GM12801 (cell line): ENCODE measurements around the gene HRNR.

ENCODE experiments used
- TF ChIP-seq, protein P1 (sequence below): IDR thresholded peaks from one replicate; pipeline ENCODE4 v1.5.1; 2011; ENCODE audit warnings: control low read depth; ENCODE audit not compliant: insufficient read length; ENCODE audit errors: extremely low read depth

Gene HRNR

DNA sequence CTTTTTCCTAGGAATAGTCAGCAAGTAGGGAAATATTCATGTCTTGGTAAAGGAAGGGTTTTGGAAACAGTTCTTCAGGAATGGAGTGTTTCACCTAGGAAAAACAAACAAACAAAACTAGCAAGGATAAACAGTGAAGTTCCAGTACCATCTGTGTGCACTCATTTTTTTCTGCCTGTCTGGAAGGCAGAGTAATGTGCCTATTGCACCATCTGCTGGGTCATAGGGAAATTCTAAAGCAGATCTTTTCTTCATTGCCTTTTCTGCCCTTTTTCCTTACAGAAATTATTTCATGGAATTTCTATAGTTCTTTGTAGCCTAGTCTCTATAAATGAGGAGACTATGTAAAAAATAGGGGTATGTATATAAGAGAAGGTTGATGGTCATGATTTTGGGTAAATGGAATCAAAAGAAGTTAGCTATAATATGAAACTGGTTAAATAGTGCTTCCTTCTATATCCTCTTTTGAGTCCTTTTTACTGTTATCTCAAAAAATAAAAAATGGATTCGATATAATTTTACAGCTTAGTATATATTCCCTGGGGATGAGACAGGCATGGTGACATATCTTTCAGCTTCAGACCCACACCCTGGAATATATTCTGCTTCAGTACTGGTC lies 3.4 kb upstream of the HRNR start:
- TF ChIP-seq, protein P1, sequence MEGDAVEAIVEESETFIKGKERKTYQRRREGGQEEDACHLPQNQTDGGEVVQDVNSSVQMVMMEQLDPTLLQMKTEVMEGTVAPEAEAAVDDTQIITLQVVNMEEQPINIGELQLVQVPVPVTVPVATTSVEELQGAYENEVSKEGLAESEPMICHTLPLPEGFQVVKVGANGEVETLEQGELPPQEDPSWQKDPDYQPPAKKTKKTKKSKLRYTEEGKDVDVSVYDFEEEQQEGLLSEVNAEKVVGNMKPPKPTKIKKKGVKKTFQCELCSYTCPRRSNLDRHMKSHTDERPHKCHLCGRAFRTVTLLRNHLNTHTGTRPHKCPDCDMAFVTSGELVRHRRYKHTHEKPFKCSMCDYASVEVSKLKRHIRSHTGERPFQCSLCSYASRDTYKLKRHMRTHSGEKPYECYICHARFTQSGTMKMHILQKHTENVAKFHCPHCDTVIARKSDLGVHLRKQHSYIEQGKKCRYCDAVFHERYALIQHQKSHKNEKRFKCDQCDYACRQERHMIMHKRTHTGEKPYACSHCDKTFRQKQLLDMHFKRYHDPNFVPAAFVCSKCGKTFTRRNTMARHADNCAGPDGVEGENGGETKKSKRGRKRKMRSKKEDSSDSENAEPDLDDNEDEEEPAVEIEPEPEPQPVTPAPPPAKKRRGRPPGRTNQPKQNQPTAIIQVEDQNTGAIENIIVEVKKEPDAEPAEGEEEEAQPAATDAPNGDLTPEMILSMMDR, result no peak

DNA sequence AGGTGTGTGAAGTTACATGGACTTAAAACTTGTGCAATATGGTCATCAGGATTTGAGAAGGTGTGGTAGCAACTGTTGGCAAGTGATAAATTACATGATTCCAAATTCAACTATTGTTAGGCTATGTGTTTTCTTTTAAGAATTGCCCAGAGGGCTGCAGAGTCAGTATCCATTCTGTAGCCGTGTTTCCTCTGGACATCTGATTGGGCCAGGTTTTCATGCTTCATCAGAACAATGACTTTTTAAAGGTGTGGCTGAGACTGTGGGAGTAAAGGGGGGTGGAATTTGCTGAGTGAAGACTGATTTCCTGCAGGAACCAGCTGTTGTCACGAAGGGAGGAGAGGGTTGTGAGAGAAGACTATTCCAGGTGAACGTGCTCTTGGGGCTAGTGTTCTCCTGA lies 1.7 kb upstream of the HRNR start:
- TF ChIP-seq, protein P1, result no peak

DNA sequence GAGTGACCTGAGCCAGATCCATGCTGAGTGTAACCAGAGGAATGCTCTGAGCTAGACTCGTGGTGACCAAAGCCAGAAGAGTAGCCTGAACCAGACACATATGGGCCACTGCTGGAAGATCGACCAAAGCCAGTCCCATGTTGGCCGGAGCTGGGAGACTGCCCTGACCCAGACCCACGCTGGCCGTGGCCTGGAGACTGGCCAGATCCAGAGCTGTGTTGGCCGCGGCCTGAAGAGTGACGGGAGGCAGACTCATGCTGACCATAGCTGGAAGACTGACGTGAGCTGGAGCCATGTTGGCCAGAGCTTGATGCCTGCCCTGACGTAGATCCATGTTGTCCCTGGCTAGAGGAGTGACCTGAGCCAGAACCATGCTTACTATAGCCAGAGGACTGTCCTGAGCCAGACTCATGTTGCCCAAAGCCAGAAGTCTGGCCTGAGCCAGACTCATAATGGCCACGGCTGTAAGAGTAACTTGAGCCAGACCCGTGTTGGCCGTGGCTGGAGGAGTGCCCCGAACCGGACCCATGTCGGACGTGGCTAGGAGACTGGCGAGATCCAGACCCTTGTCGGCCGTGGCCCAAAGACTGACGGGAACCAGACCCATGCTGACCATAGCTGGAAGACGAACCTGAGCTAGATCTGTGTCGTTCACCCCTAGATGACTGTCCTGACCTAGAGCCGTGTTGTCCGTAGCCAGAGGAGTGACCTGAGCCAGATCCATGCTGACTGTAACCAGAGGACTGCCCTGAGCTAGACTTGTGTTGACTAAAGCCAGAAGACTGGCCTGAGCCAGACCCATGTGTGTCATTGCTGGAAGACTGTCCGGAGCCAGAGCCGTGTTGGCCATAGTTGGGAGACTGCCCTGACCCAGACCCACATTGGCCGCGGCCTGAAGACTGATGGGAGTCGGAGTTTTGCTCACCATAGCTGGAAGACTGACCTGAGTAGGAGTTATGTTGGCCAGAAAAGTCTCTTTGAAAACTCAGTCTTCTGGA lies 3.5 kb downstream of the HRNR start:
- TF ChIP-seq, protein P1, result no peak

DNA sequence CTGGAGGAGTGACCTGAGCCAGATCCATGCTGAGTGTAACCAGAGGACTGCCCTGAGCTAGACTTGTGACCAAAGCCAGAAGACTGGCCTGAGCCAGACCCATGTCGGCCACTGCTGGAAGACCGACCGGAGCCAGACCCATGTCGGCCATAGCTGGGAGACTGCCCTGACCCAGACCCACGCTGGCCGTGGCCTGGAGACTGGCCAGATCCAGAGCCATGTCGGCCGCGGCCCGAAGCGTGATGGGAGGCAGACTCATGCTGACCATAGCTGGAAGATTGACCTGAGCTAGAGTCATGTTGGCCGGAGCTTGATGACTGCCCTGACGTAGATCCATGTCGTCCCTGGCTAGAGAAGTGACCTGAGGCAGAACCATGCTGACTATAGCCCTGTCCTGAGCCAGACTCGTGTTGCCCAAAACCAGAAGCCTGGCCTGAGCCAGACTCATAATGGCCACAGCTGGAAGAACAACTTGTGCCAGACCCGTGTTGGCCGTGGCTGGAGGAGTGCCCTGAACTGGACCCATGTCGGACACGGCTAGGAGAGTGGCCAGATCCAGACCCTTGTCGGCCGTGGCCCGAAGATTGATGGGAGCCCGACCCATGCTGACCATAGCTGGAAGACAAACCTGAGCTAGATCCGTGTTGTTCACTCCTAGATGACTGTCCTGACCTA lies 5.1 kb downstream of the HRNR start:
- TF ChIP-seq, protein P1, result no peak

DNA sequence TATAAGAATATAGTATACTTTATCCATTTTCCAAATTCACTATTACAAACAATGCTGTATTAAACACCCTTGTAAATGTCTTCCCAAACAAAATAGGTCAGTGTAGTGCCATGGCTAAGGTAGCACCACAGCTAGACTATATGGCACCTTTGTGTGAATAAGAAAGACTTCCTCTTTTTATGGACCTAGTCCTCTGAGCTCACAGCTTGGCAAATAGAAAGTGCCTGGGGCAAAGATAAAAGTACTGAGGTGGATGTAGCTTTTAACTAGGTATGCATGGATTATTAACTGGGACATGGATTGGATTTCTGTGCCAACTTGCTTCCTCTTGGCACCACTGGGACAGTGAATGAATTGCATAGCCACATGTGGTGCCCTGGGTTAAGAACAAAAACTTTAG lies 25.0 kb downstream of the HRNR start:
- TF ChIP-seq, protein P1, result no peak

DNA sequence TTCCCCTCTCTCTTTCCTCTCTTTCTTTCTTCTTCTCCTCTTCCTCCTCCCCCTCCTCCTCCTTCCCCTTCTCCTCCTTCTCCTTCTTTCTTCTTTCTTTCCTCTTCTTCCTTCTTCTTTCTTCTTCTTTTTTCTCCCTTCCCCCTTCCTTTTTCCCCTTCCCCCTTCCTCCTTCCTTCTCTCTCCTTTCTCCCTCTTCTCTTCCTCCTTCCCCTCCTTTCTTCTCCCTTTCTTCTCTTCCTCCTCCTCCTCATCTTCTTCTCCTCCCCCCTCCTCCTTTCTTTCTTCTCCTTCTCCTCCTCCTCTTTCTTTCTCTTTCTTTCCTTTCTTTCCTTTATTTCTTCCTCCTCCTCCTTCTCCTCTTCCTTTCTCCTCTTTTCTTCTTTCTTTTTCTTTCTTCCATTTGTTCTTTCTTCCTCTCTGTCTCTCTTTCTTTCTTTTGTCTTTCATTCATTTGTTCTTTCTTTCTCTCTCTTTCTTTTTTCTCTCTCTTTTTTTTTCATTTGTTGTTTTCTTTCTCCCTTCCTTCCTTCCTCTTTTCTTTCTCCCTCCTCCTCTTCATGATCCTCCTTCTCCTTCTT lies 26.5 kb downstream of the HRNR start:
- TF ChIP-seq, protein P1, result no peak

DNA sequence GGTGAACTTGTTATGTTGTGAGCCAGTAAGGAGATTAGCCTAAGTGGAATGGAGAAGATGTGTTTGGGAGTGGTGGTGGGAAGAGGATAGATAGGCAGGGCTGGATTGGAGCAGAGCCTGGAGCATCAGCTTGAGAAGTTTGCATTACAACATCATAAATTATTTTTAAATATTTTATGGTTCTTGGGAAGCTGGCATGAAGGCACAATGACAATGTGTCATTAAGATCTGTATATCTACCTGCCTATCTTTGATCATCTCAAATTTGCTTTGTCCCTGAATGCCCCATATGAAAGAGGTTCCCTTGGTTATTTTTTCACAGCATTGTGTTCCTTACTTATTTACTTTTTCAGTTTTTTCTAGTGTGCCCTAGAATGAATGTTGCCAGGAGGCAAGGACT lies 32.3 kb downstream of the HRNR start:
- TF ChIP-seq, protein P1, result no peak
